HG03439 (cell line): ENCODE results near the gene CAPSL.
"Not testable (repeated sequence)": the region's sequence is repeated elsewhere in the genome, so short reads cannot be mapped to it uniquely, and the experiment has no call there.

Source experiments
- ATAC-seq: cut with Tn5 transposase; IDR thresholded peaks from one replicate; pipeline ENCODE4 v1.9.1; 2021; ENCODE audit warnings: mild to moderate bottlenecking, moderate library complexity; ENCODE audit not compliant: unreplicated experiment

The CAPSL gene

GRCh38 chr5:35877655-35878054, 60.8 kb downstream of the CAPSL start:
- no peak for ATAC-seq

GRCh38 chr5:35876922-35877321, 61.5 kb downstream of the CAPSL start:
- no peak for ATAC-seq

DNA sequence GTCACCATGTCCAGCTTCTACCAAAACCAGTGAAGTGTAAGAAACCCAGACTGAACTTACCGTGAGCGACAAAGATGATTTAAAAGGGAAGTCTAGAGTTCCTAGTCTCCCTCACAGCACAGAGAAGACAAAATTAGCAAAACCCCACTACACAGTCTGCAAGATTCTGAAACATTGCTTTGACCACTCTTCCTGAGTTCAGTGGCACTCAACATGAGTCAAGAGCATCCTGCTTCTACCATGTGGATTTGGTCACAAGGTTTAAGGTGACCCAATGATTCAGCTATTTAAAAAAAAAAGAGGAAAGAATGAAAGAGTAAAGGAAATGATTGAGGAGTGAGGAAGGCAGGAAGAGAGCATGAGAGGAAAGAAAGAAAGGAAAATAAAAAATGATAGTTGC, 62.0 kb downstream of the CAPSL start:
- no peak for ATAC-seq

GRCh38 chr5:35870605-35871004, 67.8 kb downstream of the CAPSL start:
- ATAC-seq = no peak

DNA sequence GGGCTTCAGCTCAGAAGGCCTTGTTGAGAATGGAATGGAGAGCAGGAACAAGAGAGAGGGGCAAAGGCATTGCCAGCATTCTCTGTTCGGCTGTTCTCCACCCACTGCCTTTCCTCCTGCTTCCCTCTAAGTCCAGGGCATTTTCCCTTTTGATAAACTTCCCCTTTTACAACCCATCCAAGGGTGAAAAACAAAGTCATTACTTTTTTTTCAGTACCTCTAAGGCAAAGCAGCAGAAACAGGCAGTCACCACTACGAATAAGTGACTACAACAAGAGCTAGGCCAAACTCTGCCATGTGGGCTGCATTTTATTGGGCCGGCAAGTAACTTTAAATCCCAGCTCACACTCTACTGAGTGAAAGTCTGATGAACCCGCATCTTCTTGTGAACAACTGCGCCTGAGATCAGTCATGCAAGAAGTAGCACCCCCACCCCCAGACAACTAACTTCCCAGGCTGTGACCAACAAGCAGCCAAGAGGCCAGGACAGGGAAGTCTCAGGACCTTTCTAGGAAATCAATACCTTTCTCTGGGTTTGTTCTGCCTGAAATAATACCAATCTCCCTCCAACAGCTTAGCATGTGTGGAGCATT, 68.6 kb downstream of the CAPSL start:
- ATAC-seq = no peak

DNA sequence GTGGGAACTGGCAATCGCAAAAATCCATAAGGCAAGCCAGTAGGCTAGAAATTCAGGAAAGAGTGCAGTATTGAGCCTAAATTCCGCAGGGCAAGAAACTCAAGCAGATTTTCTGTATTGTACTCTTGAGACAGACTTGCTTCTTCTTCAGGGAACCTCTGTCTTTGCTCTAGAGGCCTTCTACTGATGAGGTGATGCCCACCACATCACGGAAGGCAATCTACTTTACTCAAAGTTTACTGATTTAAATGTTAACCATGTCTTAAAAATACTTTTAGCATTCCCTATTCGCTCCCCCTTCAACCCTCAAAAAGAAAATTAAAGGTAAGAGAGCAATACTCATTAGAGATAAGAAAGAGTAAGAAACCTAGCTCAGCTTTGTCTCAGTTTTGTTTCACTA, 70.4 kb downstream of the CAPSL start:
- ATAC-seq = no peak

- no peak for ATAC-seq
These were observed 75.3 kb downstream of the CAPSL start for GRCh38 chr5:35863159-35863558.

DNA sequence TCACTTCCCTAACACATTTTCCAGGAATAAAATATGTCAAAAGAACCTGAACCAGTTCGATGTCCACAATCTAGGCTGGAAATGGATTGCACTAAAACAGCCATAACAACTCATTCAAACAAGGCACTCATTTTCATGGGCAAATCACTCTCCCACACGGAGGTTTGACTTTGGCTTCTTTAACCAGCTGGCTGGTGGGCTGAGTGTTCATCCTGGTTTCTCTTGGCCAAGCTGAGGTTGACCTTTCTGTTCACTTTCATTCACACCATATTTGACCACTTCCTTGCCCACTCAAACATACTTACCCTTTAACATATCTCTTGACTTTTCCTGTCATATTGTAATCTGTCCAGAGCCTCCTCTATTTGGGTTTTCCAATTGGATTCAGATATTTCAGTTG, 76.3 kb downstream of the CAPSL start:
- no peak for ATAC-seq

GRCh38 chr5:35861718-35862117, 76.7 kb downstream of the CAPSL start:
- no peak for ATAC-seq

- no peak for ATAC-seq
These were observed 77.7 kb downstream of the CAPSL start for GRCh38 chr5:35860686-35861085.

- ATAC-seq = no peak
These were observed 79.2 kb downstream of the CAPSL start for GRCh38 chr5:35859101-35859661.

GRCh38 chr5:35857606-35858205, 80.7 kb downstream of the CAPSL start:
- ATAC-seq = no peak

DNA sequence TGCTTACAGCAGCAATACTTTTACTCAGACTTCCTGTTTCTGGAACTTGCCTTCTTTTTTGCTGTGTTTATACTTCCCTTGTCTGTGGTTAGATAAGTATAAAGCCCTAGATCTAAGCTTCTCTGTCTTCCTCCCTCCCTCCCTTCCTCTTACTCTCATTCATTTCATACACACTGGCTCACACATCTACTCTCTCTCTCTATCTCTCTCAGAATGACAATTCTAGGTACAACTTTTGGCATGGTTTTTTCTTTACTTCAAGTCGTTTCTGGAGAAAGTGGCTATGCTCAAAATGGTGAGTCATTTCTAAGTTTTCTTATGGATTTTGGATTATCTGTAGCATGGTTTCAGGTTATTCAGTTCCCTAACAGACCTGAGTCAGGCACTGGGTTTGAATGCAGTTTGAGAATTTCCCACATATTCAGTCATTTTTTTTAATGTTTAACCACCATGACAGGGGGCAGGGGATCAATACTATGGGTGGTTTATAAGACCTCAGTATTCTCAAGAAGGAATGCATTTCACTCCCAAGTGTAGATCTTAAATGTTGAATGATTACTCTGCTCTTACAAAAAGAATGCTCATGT, 81.6 kb downstream of the CAPSL start, which contains the start of gene IL7R:
TSS of gene IL7R (plus strand) at position 127 of the 587 bp plus-strand sequence. CDS start at position 214, 87 bp downstream.
- no peak for ATAC-seq

DNA sequence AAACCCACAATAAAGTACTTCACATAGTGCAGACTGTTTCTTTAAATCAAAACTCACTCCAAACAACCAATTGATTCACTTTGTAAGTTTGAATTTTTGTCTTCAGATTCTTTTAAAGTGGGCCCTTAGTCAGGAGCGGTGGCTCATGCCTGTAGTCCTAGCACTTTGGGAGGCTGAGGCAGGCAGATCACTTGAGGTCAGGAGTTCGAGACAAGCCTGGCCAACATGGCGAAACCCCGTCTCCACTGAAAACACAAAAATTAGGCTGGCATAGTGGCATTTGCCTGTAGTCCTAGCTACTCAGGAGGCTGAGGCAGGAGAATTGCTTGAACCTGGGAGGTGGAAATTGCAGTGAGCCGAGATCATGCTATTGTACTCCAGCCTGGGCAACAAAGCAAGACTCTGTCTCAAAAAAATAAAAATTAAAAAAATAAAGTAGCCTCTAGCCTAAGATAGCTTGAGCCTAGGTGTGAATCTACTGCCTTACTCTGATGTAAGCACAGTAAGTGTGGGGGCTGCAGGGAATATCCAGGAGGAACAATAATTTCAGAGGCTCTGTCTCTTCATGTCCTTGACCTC, 82.1 kb downstream of the CAPSL start:
- not testable (repeated sequence) for ATAC-seq

DNA sequence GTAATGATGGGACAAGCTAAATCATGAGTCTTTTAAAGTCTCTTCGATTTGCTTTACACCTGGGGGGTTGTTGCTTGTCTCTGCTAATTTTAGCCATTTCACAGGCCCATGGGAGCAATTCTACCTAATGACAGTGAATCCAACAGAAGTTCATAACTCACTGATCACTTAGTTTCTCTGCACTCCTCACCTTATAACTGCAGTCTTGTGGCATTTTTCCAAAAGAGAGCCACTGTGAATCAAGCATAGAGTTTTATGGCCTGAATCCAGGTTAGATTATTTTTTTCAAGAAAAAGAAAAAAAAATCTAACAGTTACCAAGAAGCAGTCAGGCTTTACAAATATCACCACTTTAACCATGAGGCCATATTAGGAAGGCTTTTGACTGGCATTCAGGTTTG, 83.2 kb downstream of the CAPSL start:
- no peak for ATAC-seq
